Stimulated activated naive CD8-positive, alpha-beta T cell treated with anti-CD3 and anti-CD28 coated beads, Interleukin-15, Interleukin-2, amounts not matched to agents 100 ng/mL and 50 ng/mL, for 24 hours (primary cell): ENCODE data around the gene PDZD2.
A peak's percentile ranks its signal among the peaks of the same experiment; 100 is the strongest.
"Not testable (repeated sequence)": the region's sequence is repeated elsewhere in the genome, so short reads cannot be mapped to it uniquely, and the experiment has no call there.

Source experiments
- H3K27ac Mint-ChIP-seq: one replicate; pipeline ENCODE4 v1.8.0; 2021; ENCODE audit warnings: mild to moderate bottlenecking, mixed read lengths
- H3K27me3 Mint-ChIP-seq: one replicate; pipeline ENCODE4 v1.8.0; 2021; ENCODE audit warnings: mixed read lengths
- H3K36me3 Mint-ChIP-seq: one replicate; pipeline ENCODE4 v1.8.0; 2021; ENCODE audit warnings: low read depth, mixed read lengths
- H3K4me1 Mint-ChIP-seq: one replicate; pipeline ENCODE4 v1.8.0; 2021; ENCODE audit warnings: low read depth, mixed read lengths
- H3K4me3 Mint-ChIP-seq: one replicate; pipeline ENCODE4 v1.8.0; 2021; ENCODE audit warnings: mild to moderate bottlenecking, mixed read lengths
- H3K9me3 Mint-ChIP-seq: one replicate; pipeline ENCODE4 v1.8.0; 2021; ENCODE audit warnings: mixed read lengths

PDZD2 gene

GRCh38 chr5:31638748-31639418, at the start of gene PDZD2:
TSS of gene PDZD2 (plus strand) at chr5:31639131.
- peaks cover 14% of the 10 kb centered on the region for H3K4me1 Mint-ChIP-seq
- peak within 1 kb of the TSS; percentile 82 for H3K4me3 Mint-ChIP-seq
- H3K36me3 Mint-ChIP-seq = no peaks in the 10 kb centered on the region
- no peaks in the 10 kb centered on the region for H3K9me3 Mint-ChIP-seq
- no peak within 1 kb of the TSS for H3K27ac Mint-ChIP-seq
- H3K27me3 Mint-ChIP-seq = peaks cover 26% of the 10 kb centered on the region

DNA sequence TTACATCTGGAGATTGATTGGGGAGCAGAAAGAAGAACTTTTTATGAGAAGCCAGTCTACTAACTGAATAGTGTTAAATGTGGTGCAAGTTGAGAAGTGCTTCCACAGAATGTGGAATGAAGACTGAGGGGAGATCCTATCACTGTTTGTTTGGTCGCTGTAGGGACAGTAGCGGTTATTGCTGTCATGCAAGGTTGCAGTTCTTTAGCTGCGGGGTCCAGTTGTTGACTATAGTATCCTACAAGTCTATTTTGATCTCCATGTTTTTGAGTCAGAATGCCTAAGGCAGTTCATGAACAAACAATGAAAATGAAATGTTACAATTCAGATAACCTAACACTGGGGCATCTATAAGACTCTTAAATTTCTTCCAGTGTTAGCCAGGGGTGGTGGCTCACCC, 45.3 kb upstream of the PDZD2 start:
- Mint-ChIP-seq H3K27me3 (peaks cover 19% of the 10 kb centered on the region), H3K4me1 (no peaks in the 10 kb centered on the region), H3K9me3 (no peaks in the 10 kb centered on the region), H3K4me3 (no peak overlapping the region), H3K36me3 (no peaks in the 10 kb centered on the region), H3K27ac (no peak overlapping the region)

GRCh38 chr5:31596354-31596753, 42.6 kb upstream of the PDZD2 start:
- no peak overlapping the region for H3K4me3 Mint-ChIP-seq
- H3K36me3 Mint-ChIP-seq = no peaks in the 10 kb centered on the region
- no peak overlapping the region for H3K27ac Mint-ChIP-seq
- no peaks in the 10 kb centered on the region for H3K9me3 Mint-ChIP-seq
- H3K4me1 Mint-ChIP-seq = no peaks in the 10 kb centered on the region
- peaks cover 23% of the 10 kb centered on the region for H3K27me3 Mint-ChIP-seq

DNA sequence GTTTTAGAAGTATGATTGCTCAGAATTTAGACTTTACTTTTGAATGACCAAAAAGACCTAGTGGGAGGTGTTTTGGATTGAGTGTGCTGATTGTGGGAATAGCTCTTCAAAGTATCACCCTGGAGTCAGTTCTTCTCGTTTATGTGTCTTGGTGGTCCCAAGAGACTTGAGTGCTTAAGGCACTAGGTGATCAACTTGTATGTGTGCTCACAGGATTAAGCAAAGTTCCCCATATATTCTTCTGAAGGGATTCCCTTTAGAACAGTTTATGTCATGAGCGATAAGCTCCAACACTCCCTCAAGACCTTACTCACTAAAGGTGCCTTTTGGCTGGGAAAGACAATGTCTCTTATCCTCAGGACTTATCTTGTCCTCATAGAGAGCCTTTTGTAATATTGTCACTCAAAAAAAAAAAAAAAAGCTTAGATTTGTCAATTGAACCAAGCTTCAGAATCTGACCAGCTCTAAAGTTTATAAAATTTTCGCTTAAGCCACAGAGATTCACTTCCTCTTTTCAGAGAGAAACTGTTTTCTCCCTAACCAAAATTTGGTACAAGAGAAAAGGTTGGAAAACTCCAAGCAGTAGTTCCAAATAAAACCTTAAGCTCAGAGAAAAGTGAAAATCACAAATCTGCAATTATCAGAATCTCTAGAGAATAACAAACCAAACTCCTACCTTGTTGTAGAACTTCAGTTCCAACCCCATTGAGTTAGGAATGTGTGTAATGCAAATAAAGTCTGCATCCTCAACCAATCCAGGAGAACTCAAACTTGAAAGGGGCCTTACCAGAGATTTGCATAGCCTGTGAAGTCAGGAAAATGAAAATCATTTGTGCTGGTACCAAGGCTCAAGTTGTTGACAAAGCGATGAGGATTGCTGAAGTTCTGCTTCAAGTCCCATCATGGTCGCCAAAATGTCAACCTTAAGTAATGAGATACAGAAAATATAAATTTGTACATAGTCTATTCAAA, 40.0 kb upstream of the PDZD2 start:
- H3K4me1 Mint-ChIP-seq = no peaks in the 10 kb centered on the region

DNA sequence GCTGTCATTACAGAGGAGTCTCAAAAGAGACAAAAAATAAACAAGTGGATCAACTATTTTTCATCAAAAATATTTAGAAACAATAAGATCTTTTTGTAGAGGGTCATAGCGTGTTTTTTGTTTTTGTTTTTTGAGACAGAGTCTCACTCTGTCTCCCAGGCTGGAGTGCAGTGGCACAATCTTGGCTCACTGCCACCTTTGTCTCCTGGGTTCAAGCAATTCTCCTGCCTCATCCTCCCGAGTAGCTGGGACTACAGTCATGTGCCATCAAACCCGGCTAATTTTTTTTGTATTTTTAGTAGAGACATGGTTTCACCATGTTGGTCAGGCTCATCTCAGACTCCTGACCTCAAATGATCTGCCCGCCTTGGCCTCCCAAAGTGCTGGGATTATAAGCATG, 36.6 kb upstream of the PDZD2 start:
- not testable (repeated sequence) for H3K9me3 Mint-ChIP-seq, H3K4me3 Mint-ChIP-seq, H3K4me1 Mint-ChIP-seq, H3K27ac Mint-ChIP-seq, H3K36me3 Mint-ChIP-seq
- H3K27me3 Mint-ChIP-seq = peaks cover 12% of the 10 kb centered on the region

More for the DNA sequence above, 40.0 kb upstream of the PDZD2 start:
- H3K36me3 Mint-ChIP-seq = no peaks in the 10 kb centered on the region
- no peak overlapping the region for H3K27ac Mint-ChIP-seq
- H3K9me3 Mint-ChIP-seq = no peaks in the 10 kb centered on the region
- H3K4me3 Mint-ChIP-seq = no peak overlapping the region
- H3K27me3 Mint-ChIP-seq = peaks cover 19% of the 10 kb centered on the region

GRCh38 chr5:31604240-31604639, 34.7 kb upstream of the PDZD2 start:
- Mint-ChIP-seq H3K4me1 (no peaks in the 10 kb centered on the region), H3K4me3 (no peak overlapping the region), H3K27me3 (peaks cover 8% of the 10 kb centered on the region), H3K9me3 (no peaks in the 10 kb centered on the region), H3K27ac (no peak overlapping the region), H3K36me3 (no peaks in the 10 kb centered on the region)

GRCh38 chr5:31604644-31605043, 34.3 kb upstream of the PDZD2 start:
- Mint-ChIP-seq H3K4me3 (no peak overlapping the region), H3K36me3 (no peaks in the 10 kb centered on the region), H3K9me3 (no peaks in the 10 kb centered on the region), H3K27ac (no peak overlapping the region), H3K27me3 (peaks cover 8% of the 10 kb centered on the region), H3K4me1 (no peaks in the 10 kb centered on the region)

DNA sequence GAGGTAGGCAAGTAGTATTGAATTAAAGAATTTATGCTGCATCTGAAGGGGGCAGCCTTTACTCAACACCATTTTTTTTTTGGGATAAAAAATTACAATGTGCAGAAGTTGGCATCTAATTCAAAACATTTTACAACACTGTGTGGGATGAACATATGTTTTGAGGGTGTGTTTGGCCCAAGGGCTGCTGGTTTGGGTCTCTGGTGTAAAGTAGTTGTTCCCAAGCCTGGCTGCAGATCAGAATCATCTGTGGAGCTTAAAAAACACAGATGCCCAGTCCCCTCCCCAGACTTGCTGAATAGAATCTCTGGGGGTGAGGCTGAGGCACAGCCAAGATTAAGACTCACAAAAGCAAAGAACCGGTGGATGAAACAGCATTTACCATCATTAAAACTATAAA, 33.0 kb upstream of the PDZD2 start:
- no peaks in the 10 kb centered on the region for H3K36me3 Mint-ChIP-seq
- peaks cover 6% of the 10 kb centered on the region for H3K27me3 Mint-ChIP-seq
- H3K4me1 Mint-ChIP-seq = no peaks in the 10 kb centered on the region
- H3K27ac Mint-ChIP-seq = no peak overlapping the region
- no peak overlapping the region for H3K4me3 Mint-ChIP-seq
- no peaks in the 10 kb centered on the region for H3K9me3 Mint-ChIP-seq

DNA sequence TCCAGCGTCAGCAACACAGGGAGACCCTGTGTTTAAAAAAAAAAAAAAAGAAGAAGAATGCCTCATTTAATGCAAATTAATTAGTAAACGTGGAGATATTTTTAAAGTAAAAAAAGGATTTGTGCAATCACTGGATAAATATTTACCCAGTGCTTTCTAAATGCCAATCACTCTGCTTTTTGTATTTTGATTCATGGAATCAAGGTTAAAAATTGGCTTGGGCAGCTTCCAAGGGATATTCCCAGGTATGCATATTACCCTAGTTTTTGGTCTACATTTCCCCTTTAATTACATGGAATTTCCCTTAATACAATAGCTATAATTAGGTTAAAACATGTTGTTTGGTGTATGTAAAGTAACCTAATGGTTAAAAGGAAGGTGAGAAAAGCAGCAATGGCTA, 31.4 kb upstream of the PDZD2 start:
- no peaks in the 10 kb centered on the region for H3K36me3 Mint-ChIP-seq
- H3K27me3 Mint-ChIP-seq = peaks cover 7% of the 10 kb centered on the region
- no peaks in the 10 kb centered on the region for H3K4me1 Mint-ChIP-seq
- no peak overlapping the region for H3K4me3 Mint-ChIP-seq
- H3K9me3 Mint-ChIP-seq = no peaks in the 10 kb centered on the region
- H3K27ac Mint-ChIP-seq = no peak overlapping the region

DNA sequence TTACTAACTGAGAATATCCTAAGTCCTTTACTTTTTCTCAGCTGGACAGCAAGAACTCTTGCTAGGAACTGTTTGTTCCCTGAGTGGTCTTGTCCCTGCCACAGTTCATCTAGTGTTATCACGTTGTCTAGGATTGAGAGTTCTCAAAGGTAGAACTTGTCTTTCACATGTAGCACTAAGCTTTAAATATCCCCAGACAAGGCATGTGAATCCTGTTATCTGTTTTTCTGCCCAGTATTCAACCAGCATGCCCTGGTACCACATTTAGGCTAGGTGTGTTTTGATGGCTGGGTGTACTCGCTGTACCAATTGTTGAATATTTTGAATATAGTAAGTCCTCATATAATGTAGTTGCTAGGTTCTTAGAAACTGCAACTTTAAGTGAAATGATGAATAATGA, 27.9 kb upstream of the PDZD2 start:
- Mint-ChIP-seq H3K9me3 (no peaks in the 10 kb centered on the region), H3K27ac (no peak overlapping the region), H3K27me3 (peaks cover 6% of the 10 kb centered on the region), H3K4me3 (no peak overlapping the region), H3K4me1 (no peaks in the 10 kb centered on the region), H3K36me3 (no peaks in the 10 kb centered on the region)

- Mint-ChIP-seq H3K9me3 (no peaks in the 10 kb centered on the region), H3K36me3 (no peaks in the 10 kb centered on the region), H3K4me3 (no peak overlapping the region), H3K27me3 (peaks cover 25% of the 10 kb centered on the region), H3K4me1 (peaks cover 4% of the 10 kb centered on the region), H3K27ac (no peak overlapping the region)
Observed at GRCh38 chr5:31613651-31614050, 25.3 kb upstream of the PDZD2 start.

DNA sequence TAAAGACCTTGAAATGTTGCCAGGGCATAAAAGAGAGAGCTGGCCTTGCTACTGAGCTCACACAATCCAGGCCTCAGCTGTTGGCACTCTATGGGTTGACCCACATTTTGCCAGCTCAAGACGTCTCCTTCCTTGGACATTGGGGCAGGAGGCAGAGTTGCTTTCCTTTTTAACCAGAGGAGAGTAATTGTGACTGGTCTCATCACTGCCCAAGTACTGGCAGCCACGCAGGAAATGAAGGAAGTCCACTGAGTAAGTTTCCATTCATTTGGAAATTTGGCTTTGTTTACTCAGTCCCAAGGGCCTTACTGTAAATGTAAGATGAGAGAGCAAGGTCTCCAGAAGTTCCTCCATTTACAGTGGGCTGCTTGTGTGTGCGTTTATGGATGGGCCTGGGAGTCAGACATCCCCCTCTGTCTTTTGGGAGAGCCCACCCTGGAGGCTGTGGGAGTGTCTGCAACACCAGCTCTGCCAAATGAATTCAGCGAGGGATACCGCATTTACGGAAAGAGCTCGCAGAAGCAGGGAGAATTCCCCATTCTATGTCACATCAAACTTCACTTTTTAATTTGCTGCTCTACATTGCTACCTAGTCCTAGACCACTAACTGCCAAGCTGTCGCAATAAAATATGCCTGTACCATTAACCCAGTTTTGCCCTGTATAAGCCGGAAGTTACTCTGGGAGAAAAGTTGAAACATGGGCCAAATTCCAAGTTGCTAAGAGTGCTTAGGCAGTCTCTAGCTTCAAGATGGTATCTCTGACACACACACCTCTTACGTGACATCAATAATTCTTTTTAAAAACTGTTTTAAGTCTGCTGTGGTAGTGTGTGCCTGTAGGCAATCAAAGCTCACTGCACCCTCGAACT, 24.5 kb upstream of the PDZD2 start:
- Mint-ChIP-seq H3K27ac (no peak overlapping the region), H3K4me1 (peaks cover 4% of the 10 kb centered on the region), H3K9me3 (no peaks in the 10 kb centered on the region), H3K36me3 (no peaks in the 10 kb centered on the region), H3K27me3 (peaks cover 30% of the 10 kb centered on the region), H3K4me3 (no peak overlapping the region)

GRCh38 chr5:31617867-31618266, 21.1 kb upstream of the PDZD2 start:
- Mint-ChIP-seq H3K4me1 (peaks cover 4% of the 10 kb centered on the region), H3K27me3 (peaks cover 31% of the 10 kb centered on the region), H3K4me3 (no peak overlapping the region), H3K27ac (no peak overlapping the region), H3K36me3 (no peaks in the 10 kb centered on the region), H3K9me3 (no peaks in the 10 kb centered on the region)

DNA sequence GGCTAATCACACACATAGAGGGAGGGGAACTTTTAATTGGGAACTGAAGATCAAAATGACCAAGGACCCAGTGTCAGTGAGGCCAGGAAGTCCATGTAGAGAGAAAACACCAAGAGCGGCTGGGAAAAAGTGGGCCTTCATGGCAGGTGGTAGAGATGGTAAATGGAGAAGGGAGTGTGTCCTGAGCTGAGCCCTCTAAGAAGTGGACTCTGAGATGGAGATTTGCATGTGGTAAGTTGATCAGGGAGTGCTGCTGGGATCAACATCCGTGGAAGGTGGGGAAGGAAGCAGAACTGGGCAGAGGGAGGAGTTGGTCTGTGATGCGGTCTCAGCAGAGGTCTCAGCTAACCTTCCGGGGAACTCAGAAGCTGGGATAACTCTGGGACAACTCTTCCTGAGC, 18.9 kb upstream of the PDZD2 start:
- H3K9me3 Mint-ChIP-seq = no peaks in the 10 kb centered on the region
- peaks cover 4% of the 10 kb centered on the region for H3K4me1 Mint-ChIP-seq
- peaks cover 31% of the 10 kb centered on the region for H3K27me3 Mint-ChIP-seq
- no peaks in the 10 kb centered on the region for H3K36me3 Mint-ChIP-seq
- H3K27ac Mint-ChIP-seq = no peak overlapping the region
- H3K4me3 Mint-ChIP-seq = no peak overlapping the region

- Mint-ChIP-seq H3K36me3 (no peaks in the 10 kb centered on the region), H3K9me3 (no peaks in the 10 kb centered on the region), H3K27me3 (peaks cover 18% of the 10 kb centered on the region), H3K27ac (no peak overlapping the region), H3K4me1 (peaks cover under 1% of the 10 kb centered on the region), H3K4me3 (no peak overlapping the region)
Observed at GRCh38 chr5:31623249-31623648, 15.7 kb upstream of the PDZD2 start.
